Activated naive CD4-positive, alpha-beta T cell treated with anti-CD3 and anti-CD28 coated beads, Interleukin-2, amount 10 ng/mL, durations not matched to agents 7 days and 5 days (primary cell): ENCODE data around the gene GSDME.

Experiments
- CTCF ChIA-PET: fragments of 350-600 bp; sonication (Branson Sonifier 250); formaldehyde crosslinking; loops from one replicate; lab custom pipeline; 2021; ENCODE audit warnings: antibody characterized with exemption; lab: Charles Lee
- DNase-seq: peaks from one replicate; pipeline ENCODE4 v3.0.0-alpha.2; 2020
- H3K27ac Mint-ChIP-seq: one replicate; pipeline ENCODE4 v1.8.0; 2021; ENCODE audit warnings: mild to moderate bottlenecking, moderate library complexity, mixed read lengths
- H3K27me3 Mint-ChIP-seq: one replicate; pipeline ENCODE4 v1.8.0; 2021; ENCODE audit warnings: mild to moderate bottlenecking, mixed read lengths
- H3K36me3 Mint-ChIP-seq: one replicate; pipeline ENCODE4 v1.8.0; 2021; ENCODE audit warnings: mixed read lengths
- H3K4me1 Mint-ChIP-seq: one replicate; pipeline ENCODE4 v1.8.0; 2021; ENCODE audit warnings: mixed read lengths
- H3K4me3 Mint-ChIP-seq: one replicate; pipeline ENCODE4 v1.8.0; 2021; ENCODE audit warnings: mild to moderate bottlenecking, moderate library complexity, mixed read lengths
- H3K9me3 Mint-ChIP-seq: one replicate; pipeline ENCODE4 v1.8.0; 2021; ENCODE audit warnings: mixed read lengths

GSDME gene

DNA sequence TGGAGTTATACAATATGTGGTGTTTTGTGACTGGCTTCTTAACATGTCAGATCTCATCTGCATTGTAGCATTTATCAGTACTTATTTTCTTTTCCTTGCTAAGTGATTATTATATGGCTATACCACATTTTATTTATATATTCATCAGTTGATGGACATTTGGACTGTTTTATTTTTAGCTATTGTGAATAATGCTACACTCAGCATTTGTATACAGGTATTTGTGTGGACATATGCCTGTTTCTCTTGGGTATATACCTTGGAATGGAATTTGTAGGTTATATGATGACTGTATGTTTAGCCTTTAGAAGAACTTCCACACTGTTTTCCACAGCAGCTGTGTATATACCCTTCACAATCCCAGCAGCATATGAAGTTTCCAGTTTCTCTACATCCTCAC, 86.5 kb downstream of the GSDME start:
- H3K27me3 Mint-ChIP-seq = no peaks in the 10 kb centered on the region
- H3K4me1 Mint-ChIP-seq = no peaks in the 10 kb centered on the region
- DNase-seq = no peak
- CTCF ChIA-PET = interaction anchor here (1.2 to 1.3 kb wide), 2 partner anchors 94 to 381 kb away, joined by 3 read pairs; no protein-coding TSS in a partner anchor
- H3K9me3 Mint-ChIP-seq = no peaks in the 10 kb centered on the region
- no peaks in the 10 kb centered on the region for H3K36me3 Mint-ChIP-seq
- no peak overlapping the region for H3K4me3 Mint-ChIP-seq
- no peak overlapping the region for H3K27ac Mint-ChIP-seq

DNA sequence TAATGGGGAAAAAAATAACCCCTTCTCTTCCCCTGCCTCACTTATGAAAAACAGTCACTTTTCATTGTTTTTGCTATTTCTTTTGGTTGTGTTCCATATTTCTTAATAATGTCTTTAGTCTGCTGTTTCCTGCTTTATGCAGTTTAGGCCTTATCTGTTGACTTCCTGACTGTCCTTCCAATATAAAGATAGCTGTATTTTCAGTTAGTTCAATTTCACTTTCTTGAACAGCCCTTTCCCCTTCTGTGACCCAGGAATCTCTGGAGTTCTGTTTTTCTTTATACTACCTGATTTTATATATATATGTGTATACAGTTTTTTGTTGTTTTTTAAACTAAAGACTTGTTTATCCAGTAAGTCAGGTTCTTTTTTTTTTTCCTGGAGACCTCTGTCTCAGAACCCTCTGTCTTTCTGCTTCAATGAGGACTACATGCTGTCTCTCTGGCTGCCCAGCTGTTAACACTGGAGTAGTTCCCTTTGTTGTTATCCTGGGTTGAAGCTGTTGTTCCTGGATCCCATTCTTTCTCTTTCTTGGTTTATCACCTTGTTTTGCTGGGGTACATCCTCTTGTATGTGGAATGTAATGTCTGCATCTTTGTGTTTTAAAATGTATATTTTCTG, 87.2 kb downstream of the GSDME start:
- CTCF ChIA-PET = interaction anchor here (0.7 to 1.3 kb wide), 3 partner anchors 93 to 380 kb away, joined by 3 read pairs; no protein-coding TSS in a partner anchor
- Mint-ChIP-seq H3K27ac (no peak overlapping the region), H3K4me1 (no peaks in the 10 kb centered on the region), H3K27me3 (no peaks in the 10 kb centered on the region), H3K9me3 (no peaks in the 10 kb centered on the region), H3K36me3 (no peaks in the 10 kb centered on the region), H3K4me3 (no peak overlapping the region)
- no peak for DNase-seq

DNA sequence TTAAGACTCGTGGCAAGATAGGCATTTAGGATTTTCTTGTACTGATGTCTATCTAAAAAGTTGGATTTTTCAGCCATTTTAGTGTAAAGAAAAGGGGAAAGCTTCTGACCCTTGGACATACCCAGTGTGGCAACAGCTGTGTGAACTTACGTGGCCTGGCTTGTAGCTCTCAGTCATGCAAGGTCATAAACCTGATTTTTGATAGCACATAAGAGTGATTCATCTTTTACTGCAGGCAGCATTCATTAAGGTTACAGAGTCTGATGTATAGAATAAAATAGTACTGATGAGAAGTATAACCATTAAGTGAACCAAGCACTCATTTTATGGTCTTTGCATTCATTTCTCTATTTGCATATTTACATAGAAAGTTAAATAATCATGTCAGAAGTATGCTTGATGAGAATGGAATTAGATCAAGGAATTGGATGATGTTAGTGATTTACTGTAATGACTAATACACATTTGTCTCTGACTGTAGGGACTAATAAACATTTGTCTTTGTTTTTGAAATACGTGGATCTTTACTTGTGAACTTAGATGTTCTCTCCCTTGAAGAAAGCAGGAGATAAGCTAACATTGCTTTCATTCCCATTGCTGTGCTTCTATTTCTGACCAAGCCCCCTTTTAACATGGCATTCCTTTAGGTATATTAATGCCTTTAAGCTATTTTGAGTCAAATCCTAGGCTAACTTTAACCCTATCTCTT, 88.2 kb downstream of the GSDME start:
- Mint-ChIP-seq H3K27me3 (no peaks in the 10 kb centered on the region), H3K4me1 (no peaks in the 10 kb centered on the region), H3K9me3 (no peaks in the 10 kb centered on the region), H3K27ac (no peak overlapping the region), H3K4me3 (no peak overlapping the region), H3K36me3 (no peaks in the 10 kb centered on the region)
- CTCF ChIA-PET = interaction anchor here (0.7 kb wide), 1 partner anchor 92 kb away, joined by 3 read pairs; no protein-coding TSS in a partner anchor
- no peak for DNase-seq

DNA sequence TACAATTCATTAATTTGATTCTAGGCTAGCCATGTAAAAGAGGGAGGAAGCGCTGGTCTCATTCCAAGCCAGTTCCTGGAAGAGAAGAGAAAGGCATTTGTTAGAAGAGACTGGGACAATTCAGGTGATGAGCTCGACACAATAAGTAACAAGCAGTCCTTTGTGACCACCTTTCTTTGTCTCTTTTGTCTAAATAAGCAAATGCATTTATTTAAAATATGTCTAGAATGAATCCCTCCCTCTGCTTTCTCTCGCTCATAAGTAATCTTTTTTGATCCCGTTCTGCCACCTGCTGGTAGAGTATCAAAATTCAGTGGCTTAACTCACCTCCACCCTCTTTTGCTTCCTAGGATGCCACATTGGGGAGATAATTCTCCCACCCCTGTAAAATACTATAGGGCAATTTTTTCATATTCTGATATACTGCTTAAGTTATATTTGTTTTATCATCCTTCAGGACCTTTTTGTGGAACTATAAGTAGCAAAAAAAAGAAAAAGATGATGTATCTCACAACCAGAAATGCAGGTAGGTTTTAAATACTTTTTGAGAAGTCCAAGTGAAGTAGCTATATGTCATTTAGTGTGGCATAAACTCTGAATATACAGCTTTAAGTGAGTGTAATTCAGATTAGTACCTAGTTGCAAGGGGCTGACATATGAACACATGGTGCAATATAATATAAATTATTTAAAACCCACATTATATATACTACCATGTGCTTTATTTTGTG, 91.5 kb downstream of the GSDME start:
- no peak overlapping the region for H3K27ac Mint-ChIP-seq
- H3K4me1 Mint-ChIP-seq = no peaks in the 10 kb centered on the region
- H3K4me3 Mint-ChIP-seq = no peak overlapping the region
- peak; percentile 62 for DNase-seq
- CTCF ChIA-PET = interaction anchor here (0.6 to 4.8 kb wide), 18 partner anchors 9 to 1769 kb away, joined by 3 to 37 read pairs (median 4); no protein-coding TSS in a partner anchor
- H3K27me3 Mint-ChIP-seq = no peaks in the 10 kb centered on the region
- no peaks in the 10 kb centered on the region for H3K9me3 Mint-ChIP-seq
- no peaks in the 10 kb centered on the region for H3K36me3 Mint-ChIP-seq

DNA sequence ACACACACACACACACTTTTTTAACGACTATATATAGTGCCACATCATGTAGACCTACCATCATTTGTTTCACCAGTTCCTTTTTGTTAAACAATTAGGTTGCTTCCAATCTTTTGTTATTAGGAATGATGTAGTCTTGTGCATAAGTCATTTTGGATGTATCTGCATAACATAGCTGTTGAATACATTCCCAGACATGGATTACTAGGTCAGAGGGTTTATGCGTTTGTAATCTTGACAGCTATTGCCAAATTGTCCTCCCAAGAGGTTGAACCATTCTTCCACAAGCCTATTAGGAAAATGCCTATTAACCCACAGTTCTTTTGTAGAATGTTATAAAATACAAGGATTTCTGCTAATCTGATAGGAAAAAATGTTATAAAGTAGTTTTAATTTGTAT, 96.7 kb downstream of the GSDME start:
- H3K4me3 Mint-ChIP-seq = no peak overlapping the region
- CTCF ChIA-PET = no interaction called here
- no peaks in the 10 kb centered on the region for H3K4me1 Mint-ChIP-seq
- no peaks in the 10 kb centered on the region for H3K27me3 Mint-ChIP-seq
- H3K9me3 Mint-ChIP-seq = no peaks in the 10 kb centered on the region
- H3K36me3 Mint-ChIP-seq = no peaks in the 10 kb centered on the region
- no peak for DNase-seq
- no peak overlapping the region for H3K27ac Mint-ChIP-seq

DNA sequence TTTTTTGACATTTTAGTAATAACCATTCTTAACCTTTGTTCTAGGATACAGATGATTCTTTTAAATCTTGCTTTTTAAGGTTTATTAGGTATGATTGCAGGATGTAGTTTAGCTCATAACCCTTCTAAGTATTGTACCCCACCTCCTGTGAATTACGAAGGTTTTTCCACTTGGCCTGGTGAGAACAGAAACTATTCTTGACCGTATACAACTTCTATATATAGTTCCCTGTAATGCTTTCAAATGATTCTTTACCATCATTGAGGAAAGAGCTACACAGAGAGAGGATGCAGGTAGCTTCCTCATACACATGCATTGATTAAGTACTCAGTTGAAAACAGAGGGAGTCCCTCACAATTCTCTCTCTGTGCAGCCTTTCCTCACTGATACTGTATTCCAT, 97.8 kb downstream of the GSDME start:
- Mint-ChIP-seq H3K36me3 (no peaks in the 10 kb centered on the region), H3K27ac (no peak overlapping the region), H3K4me3 (no peak overlapping the region), H3K27me3 (no peaks in the 10 kb centered on the region), H3K9me3 (no peaks in the 10 kb centered on the region), H3K4me1 (no peaks in the 10 kb centered on the region)
- no peak for DNase-seq
- CTCF ChIA-PET = interaction anchor here (1.3 kb wide), 1 partner anchor 12 kb away, joined by 3 read pairs; no protein-coding TSS in a partner anchor

DNA sequence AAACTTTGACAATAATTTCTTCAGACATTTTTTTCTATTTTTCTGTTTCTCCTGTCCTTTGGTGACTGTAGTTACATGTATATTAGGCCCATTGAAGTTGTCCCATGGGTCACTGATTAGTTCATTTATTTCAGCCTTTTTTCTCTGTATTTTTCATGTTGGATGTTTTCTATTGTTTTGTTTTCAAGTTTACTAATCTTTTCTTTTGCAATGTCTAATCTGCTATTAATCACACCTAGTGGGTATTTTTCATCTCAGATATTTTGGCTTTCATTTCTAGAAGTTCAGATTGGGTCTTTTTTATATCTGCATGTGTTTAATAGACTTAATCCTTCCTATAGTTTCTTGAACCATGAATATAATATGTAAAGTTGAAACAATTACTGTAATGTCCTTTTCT, 99.3 kb downstream of the GSDME start:
- no peak overlapping the region for H3K27ac Mint-ChIP-seq
- CTCF ChIA-PET = no interaction called here

DNA sequence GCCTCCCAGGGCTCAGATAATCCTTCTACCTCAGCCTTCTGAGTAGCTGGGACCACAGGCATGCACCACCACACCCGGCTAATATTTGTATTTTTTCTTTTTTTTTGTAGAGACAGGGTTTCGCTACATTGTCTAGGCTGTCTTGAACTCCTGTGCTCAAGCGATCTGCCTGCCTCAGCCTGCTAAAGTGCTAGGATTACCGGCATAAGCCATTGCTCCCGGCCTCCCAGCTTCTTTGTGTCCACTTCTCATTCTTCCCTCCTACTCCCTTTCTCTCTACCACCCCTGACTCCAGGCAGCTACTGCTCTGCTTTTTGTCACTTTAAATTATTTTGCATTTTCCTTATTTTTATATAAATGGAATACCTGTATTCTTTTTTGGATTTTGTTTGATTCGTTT, 100.7 kb downstream of the GSDME start:
- Mint-ChIP-seq H3K9me3 (no peaks in the 10 kb centered on the region), H3K27me3 (no peaks in the 10 kb centered on the region), H3K27ac (no peak overlapping the region), H3K4me1 (peaks cover 10% of the 10 kb centered on the region), H3K36me3 (no peaks in the 10 kb centered on the region), H3K4me3 (no peak overlapping the region)
- CTCF ChIA-PET = interaction anchor here (0.9 to 1.2 kb wide), 2 partner anchors 9 to 10 kb away, joined by 3 to 4 read pairs; no protein-coding TSS in a partner anchor
- DNase-seq = no peak

More for the DNA sequence above, 99.3 kb downstream of the GSDME start:
- peaks cover 6% of the 10 kb centered on the region for H3K4me1 Mint-ChIP-seq
- no peaks in the 10 kb centered on the region for H3K36me3 Mint-ChIP-seq
- H3K4me3 Mint-ChIP-seq = no peak overlapping the region
- no peak for DNase-seq
- no peaks in the 10 kb centered on the region for H3K9me3 Mint-ChIP-seq
- H3K27me3 Mint-ChIP-seq = no peaks in the 10 kb centered on the region

DNA sequence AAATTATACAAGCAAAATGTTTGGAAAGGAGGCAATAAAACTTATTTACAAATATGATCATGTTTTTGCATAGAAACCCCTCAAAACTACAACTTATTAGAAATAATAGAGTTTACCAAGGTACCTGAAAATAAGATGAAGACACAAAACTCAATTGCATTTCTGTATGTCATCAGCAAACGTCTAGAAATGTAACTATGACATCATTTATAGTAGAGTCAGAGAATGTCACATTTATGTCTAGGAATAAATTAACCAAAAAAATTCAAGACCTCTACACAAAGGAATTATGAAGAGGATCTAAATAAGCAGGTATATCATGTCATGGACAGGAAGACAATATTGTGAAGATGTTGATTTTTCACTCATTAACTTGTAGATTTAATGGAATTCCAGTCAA, 103.0 kb downstream of the GSDME start:
- Mint-ChIP-seq H3K4me1 (peaks cover 10% of the 10 kb centered on the region), H3K27me3 (no peaks in the 10 kb centered on the region), H3K9me3 (no peaks in the 10 kb centered on the region), H3K4me3 (no peak overlapping the region), H3K27ac (no peak overlapping the region), H3K36me3 (no peaks in the 10 kb centered on the region)
- no peak for DNase-seq
- CTCF ChIA-PET = interaction anchor here (1.0 kb wide), 1 partner anchor 11 kb away, joined by 4 read pairs; no protein-coding TSS in a partner anchor

DNA sequence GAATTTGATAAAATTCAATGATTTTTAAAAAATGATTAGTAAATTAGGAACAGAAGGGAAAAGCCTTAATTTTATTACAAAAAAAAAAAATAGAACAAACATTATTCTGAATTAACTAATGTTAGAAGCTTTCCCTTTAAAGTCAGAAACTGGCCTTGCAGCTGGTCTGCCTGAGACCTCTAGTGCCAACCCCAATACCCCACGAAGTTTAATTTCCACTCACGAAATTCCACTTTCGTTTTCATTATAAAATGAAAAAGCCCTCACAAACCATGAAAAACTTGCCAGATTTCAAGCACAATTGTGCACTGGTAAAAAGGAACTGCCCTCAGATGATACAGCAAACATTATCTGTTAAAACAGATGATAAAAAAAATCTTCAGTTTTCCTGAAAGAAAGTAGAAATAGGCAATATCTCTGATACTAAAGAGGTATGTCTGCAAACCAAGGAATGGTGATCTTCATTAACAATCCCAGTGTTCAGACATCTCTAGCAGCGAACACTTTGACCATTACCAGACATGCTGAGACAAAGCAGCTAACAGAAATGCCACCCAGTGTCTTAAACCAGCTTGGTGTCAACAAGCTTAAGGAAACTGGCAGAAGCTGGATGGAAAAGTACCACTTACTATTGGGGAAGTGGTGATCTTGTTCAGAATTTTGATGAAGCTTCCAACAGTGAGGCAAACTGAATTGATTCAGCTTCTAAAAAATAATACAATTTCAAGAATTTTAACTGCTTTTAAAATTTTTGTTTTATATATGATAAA, 103.8 kb downstream of the GSDME start:
- Mint-ChIP-seq H3K9me3 (no peaks in the 10 kb centered on the region), H3K27me3 (no peaks in the 10 kb centered on the region), H3K4me1 (peaks cover 10% of the 10 kb centered on the region), H3K4me3 (peak overlapping the region; percentile 7), H3K36me3 (no peaks in the 10 kb centered on the region), H3K27ac (no peak overlapping the region)
- CTCF ChIA-PET = interaction anchor here (1.0 kb wide), 1 partner anchor 11 kb away, joined by 4 read pairs; no protein-coding TSS in a partner anchor
- DNase-seq = no peak

DNA sequence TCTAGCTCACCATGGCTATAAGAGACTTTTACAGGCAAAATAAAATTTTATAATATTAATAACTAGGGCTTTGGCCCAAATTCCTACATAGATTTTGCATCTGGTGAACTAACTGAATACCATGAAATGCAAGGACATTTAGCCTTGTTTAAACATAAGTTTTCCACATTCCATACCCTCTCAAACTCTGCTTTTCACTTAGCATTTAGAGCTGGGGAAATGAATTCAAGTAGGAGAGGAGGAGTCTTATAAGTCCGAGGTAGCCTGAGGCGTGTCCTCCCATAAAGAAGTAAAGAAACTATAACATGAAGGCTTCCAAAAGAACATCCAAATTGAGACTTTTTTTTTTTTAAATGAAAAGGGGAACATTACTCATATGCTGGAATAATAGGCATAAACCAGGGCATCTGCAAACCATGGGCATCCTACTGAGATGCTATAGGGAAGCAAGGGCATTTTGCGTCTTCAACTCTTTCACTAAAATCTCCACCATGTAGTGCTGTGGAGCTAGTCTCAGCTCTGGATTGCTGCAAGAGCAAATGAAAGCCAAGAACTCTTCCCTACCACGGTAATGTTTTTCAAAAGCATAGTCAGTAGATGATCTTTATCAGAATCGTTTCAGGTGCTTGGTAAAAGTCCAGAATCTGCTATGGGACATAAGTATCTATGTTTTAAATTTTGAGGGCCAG, 104.9 kb downstream of the GSDME start:
- no peaks in the 10 kb centered on the region for H3K9me3 Mint-ChIP-seq
- H3K4me3 Mint-ChIP-seq = no peak overlapping the region
- no peaks in the 10 kb centered on the region for H3K36me3 Mint-ChIP-seq
- no peak for DNase-seq
- H3K27ac Mint-ChIP-seq = no peak overlapping the region
- H3K4me1 Mint-ChIP-seq = peaks cover 10% of the 10 kb centered on the region
- no peaks in the 10 kb centered on the region for H3K27me3 Mint-ChIP-seq
- CTCF ChIA-PET = no interaction called here
